Muscle of back (tissue), 11 donors: ENCODE results near the gene ALAS1. TPM values are rescaled to one million over a fixed set of nuclear protein-coding genes. Genes with fewer than 3 reads are reported as not detected.

Experiments
- DNase-seq, 3 donors: peaks; one replicate each; pipeline versions ENCODE4 v3.0.0 to v3.0.0-alpha.2; 2013
- polyA plus RNA-seq, 10 donors: library from polyadenylated mRNA; unstranded; fragments of 120-200 nt; gene quantifications; one replicate each; pipeline ENCODE4 v1.2.1, GENCODE V29; 2013; ENCODE audit not compliant: insufficient read length in 10 of 10

Gene ALAS1
- polyA plus RNA-seq, 10 donors: 28.5 to 32.5 (median 29.3) TPM

GRCh38 chr3:52233968-52234367, 36.0 kb downstream of the ALAS1 start:
- DNase-seq: no peak

GRCh38 chr3:52234516-52235447, 36.8 kb downstream of the ALAS1 start:
- no peak for DNase-seq

GRCh38 chr3:52236424-52236886, 38.5 kb downstream of the ALAS1 start:
- no peak for DNase-seq

DNA sequence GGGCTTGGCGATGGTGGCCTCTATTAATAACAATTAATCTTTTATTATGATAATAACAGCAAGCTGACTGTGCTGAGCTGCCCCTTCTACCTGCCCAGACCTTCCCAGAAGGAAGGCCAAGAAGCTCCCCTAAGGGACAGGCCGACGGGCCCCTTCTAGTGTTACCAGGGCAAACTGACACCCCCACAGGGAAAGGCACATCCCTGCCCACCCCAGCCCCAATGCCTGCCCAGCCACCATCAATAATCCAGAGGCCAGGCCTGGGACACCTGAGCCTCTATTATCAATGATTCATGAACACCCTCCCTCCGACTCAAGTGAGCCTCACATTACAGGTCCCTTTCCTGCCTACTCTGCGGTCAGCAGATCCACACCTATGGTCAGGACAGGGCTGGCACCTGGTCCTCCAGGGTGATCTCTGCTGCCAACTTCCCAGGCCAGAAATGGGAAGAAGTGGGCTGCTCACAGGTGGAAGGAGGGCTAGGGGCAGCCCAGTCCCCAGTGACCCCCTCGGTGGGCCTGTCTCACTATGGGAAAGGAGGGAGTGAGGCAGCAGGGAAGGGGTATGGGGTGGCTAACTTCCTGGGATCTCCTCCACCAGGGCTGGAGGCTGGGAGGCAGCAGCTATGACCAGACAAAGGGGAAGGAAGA, 39.2 kb downstream of the ALAS1 start:
- no peak for DNase-seq

- peak in 2 of 3 donors; percentile 51 to 73 for DNase-seq
Observed at GRCh38 chr3:52237657-52238172, 39.8 kb downstream of the ALAS1 start.

DNA sequence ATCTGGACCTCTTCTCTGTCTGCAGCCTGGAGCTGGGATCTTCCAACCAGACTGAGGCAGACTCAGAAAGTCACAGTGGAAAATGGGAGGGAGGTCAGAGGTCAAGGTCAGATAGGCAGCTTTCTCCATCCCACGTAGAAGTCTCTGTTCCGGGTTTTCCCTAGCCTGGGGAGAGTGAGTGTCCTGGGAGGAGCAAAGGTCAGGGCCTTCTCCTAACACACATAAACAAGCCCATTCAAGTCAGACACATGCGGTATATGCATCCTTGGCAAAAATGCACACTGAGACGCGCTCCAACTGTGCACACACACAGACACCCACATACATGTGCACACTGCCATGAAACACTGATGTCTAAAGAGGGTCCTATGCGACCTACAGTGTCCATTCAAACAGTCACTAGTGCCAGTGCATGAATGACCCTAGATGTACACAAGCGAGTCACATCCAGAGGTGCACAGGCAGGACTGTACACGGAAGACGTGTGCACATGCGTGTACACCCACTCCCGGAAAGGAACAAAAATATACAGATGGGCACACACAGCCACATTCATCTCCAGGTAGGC, 40.3 kb downstream of the ALAS1 start:
- DNase-seq: peak in 1 of 3 donors; percentile 49

DNA sequence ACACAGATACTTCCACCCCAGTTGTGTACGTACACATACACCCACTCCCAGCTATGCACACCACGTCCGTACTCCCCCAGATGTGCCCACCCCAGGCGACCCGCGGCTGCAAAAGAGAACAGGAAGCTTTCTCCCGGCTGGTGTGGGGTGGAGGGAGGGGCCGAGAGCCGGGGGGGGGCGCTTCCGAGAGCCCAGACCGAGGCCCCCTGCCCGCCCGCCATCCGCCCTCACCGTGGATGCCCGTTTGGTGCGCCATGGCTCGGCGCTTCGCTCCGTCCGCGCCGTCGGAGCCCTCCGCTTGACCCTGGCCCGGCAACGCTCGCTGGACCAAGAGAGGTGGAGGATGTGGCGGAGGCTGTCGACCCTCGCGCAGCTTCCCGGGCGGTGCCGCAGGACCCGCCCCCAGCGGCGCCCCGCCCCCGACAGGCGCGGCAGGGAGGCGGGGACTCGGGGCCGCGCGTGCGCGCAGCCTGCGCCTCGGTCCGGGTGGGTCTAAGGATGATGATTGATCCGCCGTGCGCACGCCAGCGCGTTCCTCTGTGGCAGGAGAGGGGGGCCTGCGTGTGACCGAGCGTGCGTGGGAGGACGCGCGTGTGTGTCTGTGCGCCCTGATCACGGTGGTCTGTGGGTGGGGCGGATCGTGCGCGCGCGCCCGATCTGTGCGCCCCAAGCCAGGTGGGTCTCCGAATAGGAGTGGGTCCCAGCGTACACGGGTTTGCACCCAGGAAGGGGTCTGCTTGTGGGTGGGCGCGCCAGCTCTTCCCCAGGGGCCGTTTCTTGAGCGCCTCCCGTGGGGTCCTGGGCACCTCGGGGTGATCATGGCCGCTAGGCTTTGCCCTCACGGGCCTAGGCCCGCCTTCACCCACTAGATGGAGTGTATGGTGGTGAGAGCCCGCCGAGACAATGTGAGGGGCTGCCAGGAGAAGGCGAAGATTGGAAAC, 41.1 kb downstream of the ALAS1 start, which contains the start of gene TWF2:
TSS of gene TWF2 (minus strand) at position 398 of the 941 bp plus-strand sequence. CDS start at position 256, 142 bp downstream.
- peak; percentile 81 to 95 (median 92) for DNase-seq

DNA sequence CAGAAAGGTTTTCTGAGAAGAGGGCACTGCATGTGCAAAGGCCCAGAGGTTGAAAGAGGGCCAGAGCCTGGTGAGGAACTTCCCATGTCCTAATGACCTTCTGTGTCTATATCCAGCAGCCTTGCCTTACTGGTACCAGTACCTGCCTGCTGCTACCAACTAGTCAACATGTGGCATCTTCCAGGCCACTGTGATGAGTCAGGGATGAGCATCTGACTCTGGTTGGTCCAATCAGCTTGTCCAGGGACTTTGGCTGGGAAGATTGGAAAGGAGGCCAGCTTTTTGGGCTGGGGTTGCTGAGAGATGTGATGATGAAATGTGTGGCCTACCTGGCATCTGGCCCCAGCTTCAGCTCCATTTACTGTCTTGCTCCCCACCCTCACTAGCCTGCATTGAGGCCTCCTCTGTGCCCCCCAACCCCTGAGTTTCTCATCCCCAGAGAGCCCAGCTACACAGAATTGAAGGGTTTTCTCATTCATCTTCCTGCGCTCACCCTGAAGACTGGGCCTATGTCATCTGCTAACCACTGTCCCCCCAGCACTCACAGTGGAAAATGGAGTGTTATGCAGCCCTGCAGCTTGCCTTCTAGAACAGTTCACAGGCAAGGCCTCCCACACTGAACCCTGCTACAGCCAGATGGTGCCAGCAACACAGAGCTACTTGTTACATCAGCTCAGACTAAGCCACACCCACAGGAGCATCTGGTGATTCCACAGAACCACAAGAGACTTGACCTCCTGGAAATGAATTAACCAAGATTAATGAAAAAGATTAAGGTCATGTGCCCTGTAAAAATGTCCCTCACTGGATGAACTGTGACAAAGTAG, 42.3 kb downstream of the ALAS1 start:
- peak in 2 of 3 donors; percentile 47 to 64 for DNase-seq

- no peak for DNase-seq
Observed at GRCh38 chr3:52240886-52241370, 43.0 kb downstream of the ALAS1 start.

DNA sequence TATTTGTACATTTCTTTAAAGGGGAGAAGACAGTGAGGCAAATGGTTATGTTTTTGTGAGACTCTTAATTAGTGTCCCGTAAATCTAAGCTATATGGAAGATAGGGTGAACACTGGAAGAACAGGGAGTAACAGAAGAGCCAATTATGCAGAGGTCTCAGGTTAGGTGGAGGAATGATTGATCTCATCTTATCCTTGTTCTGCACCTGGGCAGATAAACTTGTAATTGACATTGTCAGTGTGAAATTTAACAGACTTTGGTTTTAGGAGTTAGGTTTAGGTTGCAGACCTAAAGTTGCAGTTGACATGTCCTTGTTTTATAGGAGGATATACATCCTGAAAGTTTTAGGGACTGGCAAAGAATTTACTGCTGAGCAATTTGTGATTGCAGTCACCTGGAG, 44.1 kb downstream of the ALAS1 start:
- DNase-seq: no peak

GRCh38 chr3:52243791-52244628, 46.0 kb downstream of the ALAS1 start:
- DNase-seq: peak in 1 of 3 donors; percentile 49

DNA sequence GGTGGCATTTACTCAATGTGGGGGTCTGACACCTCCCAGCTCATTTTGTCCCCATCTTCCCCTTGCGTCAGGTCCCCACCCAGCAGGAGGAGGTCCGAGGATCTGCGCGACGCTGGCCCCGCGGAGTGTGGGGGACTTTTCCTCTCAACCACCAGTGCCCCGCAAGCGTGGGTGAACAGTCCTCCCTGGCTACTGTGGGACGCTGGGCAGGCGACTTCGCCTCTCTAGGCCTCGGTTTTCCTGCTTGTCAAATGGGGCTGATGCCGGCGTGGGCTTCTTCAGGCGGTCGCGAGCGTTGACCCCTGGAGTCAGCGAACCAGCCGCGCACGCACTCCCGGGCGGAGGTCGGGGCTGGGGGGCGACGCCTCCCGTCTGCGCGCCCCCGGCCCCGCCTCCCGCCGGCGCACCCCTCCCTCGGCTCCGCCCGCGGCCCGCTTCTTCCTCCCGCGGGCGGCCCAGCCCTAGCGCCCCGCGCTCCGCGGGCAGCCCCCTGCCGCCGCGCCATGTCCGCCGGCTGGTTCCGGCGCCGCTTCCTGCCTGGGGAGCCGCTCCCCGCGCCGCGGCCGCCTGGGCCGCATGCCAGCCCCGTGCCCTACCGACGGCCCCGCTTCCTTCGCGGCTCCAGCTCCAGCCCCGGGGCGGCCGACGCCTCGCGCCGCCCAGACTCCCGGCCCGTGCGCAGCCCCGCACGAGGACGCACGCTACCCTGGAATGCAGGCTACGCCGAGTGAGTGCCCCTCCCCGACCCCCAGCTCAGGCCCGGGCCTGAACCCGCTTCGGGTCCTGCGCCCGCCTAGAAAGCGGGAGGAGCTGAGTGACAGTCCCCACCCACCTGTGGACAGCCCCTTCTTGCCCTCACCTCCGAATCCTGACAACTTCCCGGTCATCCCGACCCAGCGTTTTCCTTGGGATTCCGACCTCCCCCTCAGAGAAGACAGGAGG, 47.6 kb downstream of the ALAS1 start, which contains the start of gene PPM1M:
TSS of gene PPM1M (plus strand) at position 438 of the 942 bp plus-strand sequence. CDS start at position 504, 66 bp downstream.
- peak in 1 of 3 donors; percentile 83 for DNase-seq

- DNase-seq: no peak
Observed at GRCh38 chr3:52246264-52246620, 48.3 kb downstream of the ALAS1 start.

GRCh38 chr3:52246728-52247408, 48.9 kb downstream of the ALAS1 start:
- no peak for DNase-seq

DNA sequence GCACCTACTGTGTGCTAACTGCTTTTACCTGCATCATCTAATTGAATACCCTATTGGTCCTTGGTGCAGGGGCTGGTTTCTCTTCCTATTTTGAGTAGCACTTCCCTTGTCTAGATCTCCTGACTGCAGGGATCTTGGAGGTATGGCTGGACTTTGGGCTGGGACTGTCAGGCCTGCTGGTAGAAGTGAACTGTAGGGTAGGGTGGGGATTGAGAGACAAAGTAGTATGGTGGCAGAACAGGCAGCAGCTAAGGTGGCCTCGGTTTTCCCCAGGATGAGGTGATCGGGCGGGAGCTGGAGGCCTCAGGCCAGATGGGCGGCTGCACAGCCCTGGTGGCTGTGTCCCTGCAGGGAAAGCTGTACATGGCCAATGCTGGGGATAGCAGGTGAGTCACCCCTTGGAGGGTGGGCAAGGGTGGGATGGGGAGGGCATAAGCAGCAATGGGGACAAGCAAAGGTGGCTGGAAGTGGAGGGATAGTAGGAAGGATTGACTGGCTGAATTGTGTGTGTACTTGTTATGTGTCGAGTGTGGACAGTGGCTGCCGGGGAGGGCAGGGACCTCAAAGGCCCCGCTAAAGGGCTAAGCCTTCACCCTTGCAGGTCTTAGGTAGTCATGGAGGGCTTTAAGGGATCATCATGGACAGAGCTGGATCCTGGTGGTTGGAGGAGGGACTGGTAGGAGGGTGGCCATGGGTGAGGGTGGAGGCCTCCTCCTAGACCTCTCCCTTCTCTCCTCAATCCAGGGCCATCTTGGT, 49.6 kb downstream of the ALAS1 start:
- DNase-seq: no peak

DNA sequence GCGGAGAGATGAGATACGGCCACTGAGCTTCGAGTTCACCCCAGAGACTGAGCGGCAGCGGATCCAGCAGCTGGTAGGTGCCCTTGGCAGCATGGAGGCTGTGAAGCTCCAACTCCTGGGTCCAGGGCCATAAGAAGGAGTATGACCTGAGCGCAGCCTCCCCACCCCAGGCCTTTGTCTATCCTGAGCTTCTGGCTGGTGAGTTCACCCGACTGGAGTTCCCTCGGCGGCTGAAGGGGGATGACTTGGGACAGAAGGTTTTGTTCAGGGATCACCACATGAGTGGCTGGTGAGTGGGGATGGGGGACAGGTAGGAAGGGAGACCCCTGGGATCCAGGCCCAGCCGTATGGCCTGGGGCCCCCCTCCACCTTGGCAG, 50.2 kb downstream of the ALAS1 start:
- no peak for DNase-seq
